ENCODE measurements around the gene PER3. TPM values are rescaled to one million over a fixed set of nuclear protein-coding genes. Genes with fewer than 3 reads are reported as not detected.

The PER3 gene
- total and polyA plus RNA-seq, 2 of the 4 experiments (the other 2 are of a cell fraction): 3.4 to 4.2 TPM

- POLR2A ChIA-PET (ENCODE audit: unreplicated experiment): no interaction called here
- dilution Hi-C loops (cut with HindIII; ENCODE audit: low sequenced_read_pairs, unreplicated experiment): no loop called here
- Histone ChIP-seq H2BK15ac (ENCODE audit: low read depth, low read length) (no peak overlapping the region), H2BK20ac (ENCODE audit: low read depth, low read length) (no peak overlapping the region), H4K91ac (ENCODE audit: insufficient read depth, low read depth, low read length) (no peak overlapping the region), H3K9ac (ENCODE audit: low read depth, low read length) (no peak overlapping the region), H3K56ac (ENCODE audit: extremely low read depth, insufficient read depth, low read length) (no peak overlapping the region), H3K4me3 (ENCODE audit: insufficient read depth, low read depth, low read length) (no peak overlapping the region), H3K23ac (ENCODE audit: low read depth, low read length) (no peak overlapping the region), H3K27me3 (ENCODE audit: control insufficient read depth, insufficient read depth, low read length) (peaks cover 18% of the 10 kb centered on the region), H3K27ac (ENCODE audit: insufficient read depth, low read length) (no peak overlapping the region), H4K8ac (ENCODE audit: low read depth in 2 of 2, low read length in 2 of 2) (no peak overlapping the region), H3K79me1 (ENCODE audit: low read depth in 1 of 2, low read length in 2 of 2) (no peaks in the 10 kb centered on the region), H2BK120ac (ENCODE audit: low read depth, low read length) (no peak overlapping the region), H4K20me1 (ENCODE audit: insufficient read depth, low read length) (no peaks in the 10 kb centered on the region), H3K36me3 (ENCODE audit: control insufficient read depth, insufficient read depth, low read length) (no peaks in the 10 kb centered on the region), H2AK5ac (ENCODE audit: low read depth, low read length) (no peak overlapping the region), H3K4me1 (ENCODE audit: control insufficient read depth, insufficient read depth, low read length) (peaks cover 6% of the 10 kb centered on the region; the same call in 1 of the 2 replicates), H2AFZ (replicated peaks; ENCODE audit: low read length, poor library complexity) (no peak overlapping the region), H3K9me1 (ENCODE audit: insufficient read depth, low read length) (no peaks in the 10 kb centered on the region), H3K14ac (replicated peaks; ENCODE audit: low read depth, low read length) (no peak overlapping the region), H3K4me2 (ENCODE audit: low read depth, low read length) (no peak overlapping the region), H3K4ac (ENCODE audit: low read depth, low read length) (no peak overlapping the region), H3K9me3 (ENCODE audit: control insufficient read depth, insufficient read depth, low read length) (no peaks in the 10 kb centered on the region), H2BK5ac (ENCODE audit: low read depth, low read length, poor library complexity, severe bottlenecking) (no peak overlapping the region), H3K18ac (ENCODE audit: low read depth, low read length) (no peak overlapping the region), H2AK9ac (replicated peaks; ENCODE audit: low read depth, low read length, poor library complexity) (no peak overlapping the region), H4K5ac (ENCODE audit: low read depth, low read length) (no peak overlapping the region)
- intact Hi-C loops (cut with micrococcal nuclease): no loop called here
- no CpG with 5 or more reads among the region's 3 CpGs for WGBS, 2 experiments (ENCODE audit: extremely low coverage in 2 of 2, insufficient read length in 1 of 2)
- no peak for TF ChIP-seq MAZ (IDR thresholded peaks at IDR 0.05; ENCODE audit: borderline replicate concordance, low read depth, low read length)
- CTCF ChIA-PET: interaction anchor here (5.2 kb wide), 1 partner anchor 88 kb away, joined by 108 read pairs; no protein-coding TSS in a partner anchor
- DNase-seq: no peak
- BruUV-seq (replicated peaks): no TSS peak
- no peak for ATAC-seq (ENCODE audit: low read depth)
- in situ Hi-C loops (cut with MboI; ENCODE audit: low sequenced_read_pairs): loop anchor here (5.0 kb wide), 1 partner anchor 87 kb away; no protein-coding TSS in a partner anchor
Observed at GRCh38 chr1:7754234-7754633, 29.9 kb upstream of the PER3 start.
